PFSK-1 (cell line): ENCODE results near the gene TBC1D22B.

Experiments
- POLR2AphosphoS5 ChIP-seq: IDR thresholded peaks from 2 replicates; pipeline ENCODE4 v1.6.1; 2012; ENCODE audit warnings: low read depth, mild to moderate bottlenecking, control low read depth, low read length, moderate library complexity
- TAF1 ChIP-seq: IDR thresholded peaks from 2 replicates; pipeline ENCODE4 v1.6.1; 2012; ENCODE audit warnings: low read length, control low read depth, borderline replicate concordance; ENCODE audit not compliant: insufficient read depth
- TF ChIP-seq, protein P1 (sequence below), 2 experiments: IDR thresholded peaks; 2 replicates each; pipeline versions ENCODE4 v1.6.1 to v1.8.0; 2011 to 2012; ENCODE audit warnings: low read depth in 2 of 2, low read length in 2 of 2, control low read depth in 1 of 2, inconsistent platforms in 1 of 2, mild to moderate bottlenecking in 1 of 2, moderate library complexity in 1 of 2; ENCODE audit not compliant: insufficient read depth in 1 of 2

DNA sequence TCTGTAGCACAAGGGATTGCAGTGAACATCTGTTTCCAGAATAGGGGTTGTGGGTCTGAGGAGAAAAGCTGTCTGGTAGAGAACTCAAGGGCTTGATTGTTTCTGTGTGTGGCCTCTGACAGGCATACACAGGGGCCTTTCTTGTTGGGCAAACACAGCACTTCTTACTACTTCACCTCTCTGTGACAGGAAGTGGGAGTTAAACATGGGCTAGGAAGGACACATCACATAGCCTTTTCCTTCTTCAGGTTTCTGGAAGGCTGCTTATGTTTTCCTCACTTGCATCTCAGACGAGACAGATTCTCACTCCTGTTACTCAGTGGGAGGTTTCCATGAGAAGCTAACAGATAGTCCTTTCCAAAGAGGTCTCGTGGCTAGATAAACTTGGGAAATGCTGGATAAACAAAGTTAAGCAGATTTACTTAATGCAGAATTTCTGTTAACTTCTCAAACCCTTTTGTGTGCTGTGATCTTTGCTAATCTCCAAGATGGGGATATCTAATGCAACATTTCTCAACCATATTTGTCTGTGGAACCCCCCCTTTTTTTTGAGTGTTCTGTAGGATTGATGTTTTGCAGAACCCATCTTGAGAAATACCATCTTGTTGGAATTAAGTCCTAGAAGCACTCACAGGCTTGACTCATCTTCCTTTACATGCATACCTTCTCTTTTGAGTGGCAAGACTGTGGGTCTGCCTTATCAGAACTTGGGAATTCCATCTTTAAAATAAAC is 54.3 kb downstream of the TBC1D22B start:
- no peak for TF ChIP-seq TAF1
- TF ChIP-seq, protein P1, sequence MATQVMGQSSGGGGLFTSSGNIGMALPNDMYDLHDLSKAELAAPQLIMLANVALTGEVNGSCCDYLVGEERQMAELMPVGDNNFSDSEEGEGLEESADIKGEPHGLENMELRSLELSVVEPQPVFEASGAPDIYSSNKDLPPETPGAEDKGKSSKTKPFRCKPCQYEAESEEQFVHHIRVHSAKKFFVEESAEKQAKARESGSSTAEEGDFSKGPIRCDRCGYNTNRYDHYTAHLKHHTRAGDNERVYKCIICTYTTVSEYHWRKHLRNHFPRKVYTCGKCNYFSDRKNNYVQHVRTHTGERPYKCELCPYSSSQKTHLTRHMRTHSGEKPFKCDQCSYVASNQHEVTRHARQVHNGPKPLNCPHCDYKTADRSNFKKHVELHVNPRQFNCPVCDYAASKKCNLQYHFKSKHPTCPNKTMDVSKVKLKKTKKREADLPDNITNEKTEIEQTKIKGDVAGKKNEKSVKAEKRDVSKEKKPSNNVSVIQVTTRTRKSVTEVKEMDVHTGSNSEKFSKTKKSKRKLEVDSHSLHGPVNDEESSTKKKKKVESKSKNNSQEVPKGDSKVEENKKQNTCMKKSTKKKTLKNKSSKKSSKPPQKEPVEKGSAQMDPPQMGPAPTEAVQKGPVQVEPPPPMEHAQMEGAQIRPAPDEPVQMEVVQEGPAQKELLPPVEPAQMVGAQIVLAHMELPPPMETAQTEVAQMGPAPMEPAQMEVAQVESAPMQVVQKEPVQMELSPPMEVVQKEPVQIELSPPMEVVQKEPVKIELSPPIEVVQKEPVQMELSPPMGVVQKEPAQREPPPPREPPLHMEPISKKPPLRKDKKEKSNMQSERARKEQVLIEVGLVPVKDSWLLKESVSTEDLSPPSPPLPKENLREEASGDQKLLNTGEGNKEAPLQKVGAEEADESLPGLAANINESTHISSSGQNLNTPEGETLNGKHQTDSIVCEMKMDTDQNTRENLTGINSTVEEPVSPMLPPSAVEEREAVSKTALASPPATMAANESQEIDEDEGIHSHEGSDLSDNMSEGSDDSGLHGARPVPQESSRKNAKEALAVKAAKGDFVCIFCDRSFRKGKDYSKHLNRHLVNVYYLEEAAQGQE (IDR thresholded peaks at IDR 0.05; ENCODE audit: insufficient read depth in 1 of 2, low read depth in 2 of 2, low read length in 2 of 2) = no peak
- TF ChIP-seq POLR2AphosphoS5 = no peak
